ENCODE data around the gene N4BP2L2.
A peak's percentile ranks its signal among the peaks of the same experiment; 100 is the strongest.
"Not testable (repeated sequence)": the region's sequence is repeated elsewhere in the genome, so short reads cannot be mapped to it uniquely, and the experiment has no call there.

The N4BP2L2 gene
- 440 to 518 reads per million in 2 donors for total RNA-seq

- DNase-seq: peak; percentile 16
Observed at GRCh38 chr13:32538621-32539246, at the start of gene N4BP2L2. Gene N4BP2L2, minus strand, starts transcription at chr13:32538795. Its CDS starts 1,768 bp downstream, at chr13:32537027.

- no peak for DNase-seq
Observed at GRCh38 chr13:32587811-32588170, 49.2 kb upstream of the N4BP2L2 start.

DNA sequence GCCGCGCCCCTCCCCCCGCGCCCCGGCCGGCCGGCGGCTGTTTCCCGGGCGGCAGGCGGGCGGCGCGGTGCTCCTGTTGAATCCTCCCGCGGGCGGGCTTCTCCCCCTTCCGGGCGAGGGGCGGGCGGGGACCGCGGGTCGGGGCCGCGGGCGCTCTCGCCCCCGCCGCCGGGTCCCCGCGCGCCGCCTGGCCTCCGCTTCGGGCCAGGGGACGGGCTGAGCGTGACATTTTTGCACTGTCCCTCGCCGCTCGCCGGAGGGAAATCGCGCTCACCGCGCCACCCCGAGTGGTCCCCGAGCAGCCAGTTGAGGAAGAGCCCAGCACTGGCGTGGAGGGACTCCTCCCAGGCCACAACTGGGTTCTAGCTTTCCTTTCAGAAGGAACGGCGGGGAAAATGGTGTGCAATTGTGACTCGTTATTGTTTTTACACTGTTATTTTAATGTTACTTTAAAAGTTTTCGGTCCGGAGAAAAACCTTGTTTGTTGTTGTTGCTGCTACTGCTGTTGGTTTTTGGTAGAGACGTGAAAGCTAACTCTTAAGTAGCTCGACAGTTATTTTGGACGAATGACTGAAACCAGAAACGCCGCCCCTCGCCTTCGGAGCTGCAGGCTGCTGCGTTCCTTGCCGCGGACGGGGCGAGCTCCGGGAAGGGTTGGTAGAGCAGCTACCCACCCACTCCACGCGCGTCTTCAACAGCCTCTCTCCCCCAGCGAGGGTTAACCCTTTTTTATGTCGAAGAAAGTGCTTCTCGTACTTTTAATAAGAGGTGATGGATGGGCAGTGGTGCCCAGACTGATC lies 48.6 kb upstream of the N4BP2L2 start:
- peak; percentile 44 for DNase-seq

- peak; percentile 95 for DNase-seq
Observed at GRCh38 chr13:32586080-32586900, 47.7 kb upstream of the N4BP2L2 start, which contains the start of gene PDS5B. Gene PDS5B, plus strand, starts transcription at chr13:32586452. Its CDS starts 62,321 bp downstream, at chr13:32648773.

DNA sequence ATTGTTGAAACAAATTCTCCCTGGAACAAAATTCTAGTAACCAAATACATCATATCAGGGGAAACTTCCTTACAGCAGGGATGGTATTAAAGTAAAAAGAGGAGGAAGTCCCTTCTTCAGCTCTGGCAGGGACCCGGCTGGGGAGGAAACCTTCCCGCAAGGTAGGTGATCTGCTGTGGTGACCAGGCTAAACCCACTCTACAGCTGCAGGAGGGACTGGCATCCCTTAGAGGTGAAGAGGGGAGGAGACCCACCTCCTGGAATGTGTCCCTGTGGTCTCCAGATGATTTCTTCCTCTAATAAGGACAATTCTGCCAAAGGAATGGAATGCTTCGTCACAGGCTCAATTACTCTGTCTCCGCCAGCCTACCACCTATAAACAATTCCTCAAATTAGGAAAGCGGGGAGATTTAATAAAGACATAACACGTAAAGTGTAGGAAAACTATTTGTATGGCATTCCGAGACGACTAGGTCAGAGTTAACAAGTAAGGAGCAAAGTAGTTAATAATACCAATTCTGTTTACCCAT lies 47.0 kb upstream of the N4BP2L2 start:
- no peak for DNase-seq

DNA sequence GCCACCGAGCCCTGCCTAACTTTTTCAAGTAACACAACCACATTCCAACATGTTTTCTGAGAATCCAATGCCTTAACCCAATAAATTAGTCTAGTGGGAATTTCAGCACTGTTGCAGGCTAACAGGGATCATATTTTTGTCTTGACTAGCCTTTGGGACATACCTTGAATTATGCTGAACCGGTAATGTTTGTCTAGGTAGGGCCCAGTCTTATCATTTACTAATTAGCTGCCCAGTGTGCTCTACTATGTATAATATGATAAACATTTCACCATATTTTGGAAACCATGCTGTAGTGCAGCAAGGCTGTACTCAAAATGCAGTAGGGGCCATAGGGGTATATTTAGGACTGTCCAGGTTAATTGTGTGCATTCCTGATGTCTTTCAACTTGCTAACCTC lies 44.4 kb upstream of the N4BP2L2 start:
- no peak for DNase-seq

GRCh38 chr13:32582281-32582680 lies 43.7 kb upstream of the N4BP2L2 start:
- DNase-seq: no peak

- DNase-seq: no peak
Observed at GRCh38 chr13:32581177-32581786, 42.7 kb upstream of the N4BP2L2 start.

DNA sequence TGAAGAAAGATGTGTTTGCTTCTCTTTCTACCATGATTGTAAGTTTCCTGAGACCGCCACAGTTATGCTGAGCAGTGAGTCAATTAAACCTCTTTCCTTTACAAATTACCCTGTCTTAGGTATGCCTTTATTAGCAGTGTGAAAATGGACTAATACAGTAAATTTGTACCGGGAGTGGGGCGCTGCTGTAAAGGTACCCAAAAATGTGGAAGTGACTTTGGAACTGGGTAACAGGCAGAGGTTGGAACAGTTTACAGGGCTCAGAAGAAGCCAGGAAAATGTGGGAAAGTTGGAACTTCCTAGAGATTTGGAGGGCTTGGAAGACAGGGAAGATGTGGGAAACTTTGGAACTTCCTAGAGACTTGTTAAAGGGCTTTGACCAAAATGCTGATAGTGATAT lies 38.4 kb upstream of the N4BP2L2 start:
- no peak for DNase-seq

GRCh38 chr13:32575687-32576086 lies 37.1 kb upstream of the N4BP2L2 start:
- not testable (repeated sequence) for DNase-seq

DNA sequence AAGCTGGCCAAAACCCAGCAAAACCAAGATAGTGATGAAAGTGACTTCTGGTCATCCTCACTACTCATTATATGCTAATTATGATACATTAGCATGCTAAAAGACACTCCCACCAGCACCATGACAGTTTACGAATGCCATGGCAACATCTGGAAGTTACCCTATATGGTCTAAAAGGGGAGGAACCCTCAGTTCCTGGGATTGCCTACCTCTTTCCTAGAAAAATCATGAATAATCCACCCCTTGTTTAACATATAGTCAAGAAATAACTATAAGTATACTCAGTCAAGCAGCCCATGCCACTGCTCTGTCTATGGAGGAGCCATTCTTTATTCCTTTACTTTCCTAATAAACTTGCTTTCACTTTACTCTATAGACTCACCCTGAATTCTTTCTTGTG lies 22.2 kb upstream of the N4BP2L2 start:
- not testable (repeated sequence) for DNase-seq

DNA sequence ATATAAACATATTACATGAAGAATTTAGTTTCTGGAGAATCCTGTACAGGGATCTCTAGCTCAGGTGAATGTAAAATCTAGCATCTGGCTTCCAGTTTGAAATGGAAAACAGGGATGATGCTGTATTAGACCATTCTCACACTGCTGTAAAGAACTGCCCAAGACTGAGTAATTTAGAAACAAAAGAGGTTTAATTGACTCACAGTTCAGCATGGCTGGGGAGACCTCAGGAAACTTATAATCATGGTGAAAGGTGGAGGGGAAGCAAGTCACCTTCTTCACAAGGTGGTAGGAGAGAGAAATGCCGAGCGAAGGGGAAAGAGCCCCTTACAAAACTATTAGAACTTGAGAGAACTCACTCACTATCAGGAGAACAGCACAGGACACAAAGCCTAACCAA lies 17.0 kb upstream of the N4BP2L2 start:
- no peak for DNase-seq

GRCh38 chr13:32553720-32554119 lies 15.1 kb upstream of the N4BP2L2 start:
- DNase-seq: no peak

DNA sequence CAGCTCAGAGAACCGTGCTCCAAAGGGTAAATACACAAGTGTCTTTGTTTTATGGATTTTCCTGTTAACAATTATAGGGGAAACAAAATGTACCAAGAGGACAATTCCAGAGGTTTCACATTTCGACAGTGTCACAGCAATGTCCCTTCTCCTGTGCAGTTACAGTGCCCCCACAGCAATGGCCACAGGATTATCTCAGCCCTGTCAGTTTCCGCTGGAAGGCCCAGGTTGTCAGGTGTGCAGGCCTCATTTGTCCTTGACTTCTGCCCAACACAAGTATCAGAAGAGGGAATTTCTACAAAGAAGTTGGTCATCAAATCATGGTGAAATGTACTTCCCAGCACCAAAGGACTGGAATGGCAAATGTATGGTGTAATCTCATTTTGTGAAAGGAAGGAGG lies 11.2 kb upstream of the N4BP2L2 start:
- no peak for DNase-seq

- DNase-seq: no peak
Observed at GRCh38 chr13:32548837-32549236, 10.2 kb upstream of the N4BP2L2 start.

GRCh38 chr13:32545083-32545482 lies 6.5 kb upstream of the N4BP2L2 start:
- no peak for DNase-seq

GRCh38 chr13:32542221-32542620 lies 3.6 kb upstream of the N4BP2L2 start:
- no peak for DNase-seq

DNA sequence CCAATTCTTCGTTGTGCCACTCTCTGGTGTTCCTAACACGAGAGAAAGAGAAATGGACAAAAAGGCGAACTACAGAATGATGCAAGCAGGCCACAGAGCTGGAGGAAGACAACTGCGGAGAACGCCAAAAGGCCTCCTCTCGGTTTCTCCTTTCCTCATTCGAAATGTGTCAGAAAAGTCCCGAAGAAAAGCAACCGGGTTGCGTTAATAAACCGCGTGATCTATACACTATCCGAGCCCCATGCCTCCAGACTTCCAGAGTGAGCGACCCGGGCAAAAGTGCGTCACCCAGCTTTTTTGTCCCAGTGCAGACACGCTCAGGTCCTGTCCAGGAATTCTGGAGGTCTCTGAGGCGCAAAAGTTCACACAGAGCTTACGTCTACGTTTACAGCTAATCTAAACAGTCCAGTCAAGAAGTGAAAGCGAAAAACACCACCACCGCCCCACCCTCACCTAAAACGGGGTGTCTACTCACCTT lies 413 bp downstream of the N4BP2L2 start:
- DNase-seq: no peak

GRCh38 chr13:32537580-32538142 lies 934 bp downstream of the N4BP2L2 start:
- DNase-seq: peak; percentile 11

DNA sequence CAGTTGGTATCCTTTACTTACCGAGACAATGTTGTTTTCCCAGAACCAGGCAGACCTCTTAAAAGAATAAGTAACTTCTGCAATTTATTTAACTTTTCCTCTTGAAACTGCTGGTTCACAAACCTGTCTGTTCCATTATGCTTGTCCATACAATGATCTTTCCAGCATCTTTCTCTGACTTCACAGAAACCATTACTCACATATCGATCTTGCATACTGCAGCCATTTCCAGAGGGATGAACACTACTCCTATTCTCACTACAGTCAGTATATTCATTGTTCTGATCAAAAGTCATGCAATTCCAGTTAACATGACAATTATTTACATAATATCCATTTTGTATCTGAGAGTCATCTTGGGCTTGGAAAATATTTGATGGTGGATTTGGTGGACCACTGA lies 2.8 kb downstream of the N4BP2L2 start:
- DNase-seq: no peak

DNA sequence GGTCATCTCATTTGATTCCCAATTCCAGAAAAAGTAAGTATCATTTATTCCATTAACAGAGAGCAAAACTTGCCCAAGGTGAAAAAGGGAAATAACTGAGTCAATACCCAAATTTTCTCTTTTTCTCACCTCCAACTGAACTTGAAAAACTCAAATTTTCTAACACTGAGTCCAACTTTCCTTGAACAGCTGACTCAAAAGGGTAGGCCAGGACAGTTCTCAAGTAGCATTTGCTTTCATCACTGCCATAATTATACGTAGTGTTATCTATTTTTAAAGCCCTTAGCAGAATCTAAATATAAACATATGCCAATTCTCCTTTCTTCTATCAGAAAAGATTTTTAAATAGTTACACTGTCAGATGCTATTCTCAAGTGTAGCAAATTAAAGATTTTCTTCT lies 3.5 kb downstream of the N4BP2L2 start:
- no peak for DNase-seq

- no peak for DNase-seq
Observed at GRCh38 chr13:32530841-32531253, 7.7 kb downstream of the N4BP2L2 start.

All from activated gamma-delta T cell (primary cell).